SHP77 treated with DMSO at 0.1 percent for 48 hours (cell line): ENCODE data around the gene ATP6V1G2.
"Not testable (repeated sequence)": the region's sequence is repeated elsewhere in the genome, so short reads cannot be mapped to it uniquely, and the experiment has no call there.

Experiments
- DNase-seq: peaks from one replicate; lab custom pipeline; 2025; lab: John Stamatoyannopoulos, UW

The ATP6V1G2 gene

DNA sequence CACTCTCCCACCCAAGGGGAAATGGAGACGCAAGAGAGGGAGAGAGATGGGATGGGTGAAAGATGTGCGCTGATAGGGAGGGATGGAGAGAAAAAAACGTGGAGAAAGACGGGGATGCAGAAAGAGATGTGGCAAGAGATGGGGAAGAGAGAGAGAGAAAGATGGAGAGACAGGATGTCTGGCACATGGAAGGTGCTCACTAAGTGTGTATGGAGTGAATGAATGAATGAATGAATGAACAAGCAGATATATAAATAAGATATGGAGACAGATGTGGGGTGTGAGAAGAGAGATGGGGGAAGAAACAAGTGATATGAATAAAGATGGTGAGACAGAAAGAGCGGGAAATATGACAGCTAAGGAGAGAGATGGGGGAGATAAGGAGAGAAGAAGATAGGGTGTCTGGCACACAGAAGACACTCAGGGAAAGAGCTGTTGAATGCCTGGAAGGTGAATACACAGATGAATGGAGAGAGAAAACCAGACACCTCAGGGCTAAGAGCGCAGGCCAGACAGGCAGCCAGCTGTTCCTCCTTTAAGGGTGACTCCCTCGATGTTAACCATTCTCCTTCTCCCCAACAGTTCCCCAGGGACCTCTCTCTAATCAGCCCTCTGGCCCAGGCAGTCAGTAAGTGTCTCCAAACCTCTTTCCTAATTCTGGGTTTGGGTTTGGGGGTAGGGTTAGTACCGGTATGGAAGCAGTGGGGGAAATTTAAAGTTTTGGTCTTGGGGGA is 29.7 kb upstream of the ATP6V1G2 start:
- DNase-seq: no peak

DNA sequence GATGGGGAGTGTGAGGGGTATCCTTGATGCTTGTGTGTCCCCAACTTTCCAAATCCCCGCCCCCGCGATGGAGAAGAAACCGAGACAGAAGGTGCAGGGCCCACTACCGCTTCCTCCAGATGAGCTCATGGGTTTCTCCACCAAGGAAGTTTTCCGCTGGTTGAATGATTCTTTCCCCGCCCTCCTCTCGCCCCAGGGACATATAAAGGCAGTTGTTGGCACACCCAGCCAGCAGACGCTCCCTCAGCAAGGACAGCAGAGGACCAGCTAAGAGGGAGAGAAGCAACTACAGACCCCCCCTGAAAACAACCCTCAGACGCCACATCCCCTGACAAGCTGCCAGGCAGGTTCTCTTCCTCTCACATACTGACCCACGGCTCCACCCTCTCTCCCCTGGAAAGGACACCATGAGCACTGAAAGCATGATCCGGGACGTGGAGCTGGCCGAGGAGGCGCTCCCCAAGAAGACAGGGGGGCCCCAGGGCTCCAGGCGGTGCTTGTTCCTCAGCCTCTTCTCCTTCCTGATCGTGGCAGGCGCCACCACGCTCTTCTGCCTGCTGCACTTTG is 29.0 kb upstream of the ATP6V1G2 start, which contains the start of gene TNF:
TSS of gene TNF (plus strand) at position 231 of the 567 bp plus-strand sequence. CDS start at position 408, 177 bp downstream.
- no peak for DNase-seq

DNA sequence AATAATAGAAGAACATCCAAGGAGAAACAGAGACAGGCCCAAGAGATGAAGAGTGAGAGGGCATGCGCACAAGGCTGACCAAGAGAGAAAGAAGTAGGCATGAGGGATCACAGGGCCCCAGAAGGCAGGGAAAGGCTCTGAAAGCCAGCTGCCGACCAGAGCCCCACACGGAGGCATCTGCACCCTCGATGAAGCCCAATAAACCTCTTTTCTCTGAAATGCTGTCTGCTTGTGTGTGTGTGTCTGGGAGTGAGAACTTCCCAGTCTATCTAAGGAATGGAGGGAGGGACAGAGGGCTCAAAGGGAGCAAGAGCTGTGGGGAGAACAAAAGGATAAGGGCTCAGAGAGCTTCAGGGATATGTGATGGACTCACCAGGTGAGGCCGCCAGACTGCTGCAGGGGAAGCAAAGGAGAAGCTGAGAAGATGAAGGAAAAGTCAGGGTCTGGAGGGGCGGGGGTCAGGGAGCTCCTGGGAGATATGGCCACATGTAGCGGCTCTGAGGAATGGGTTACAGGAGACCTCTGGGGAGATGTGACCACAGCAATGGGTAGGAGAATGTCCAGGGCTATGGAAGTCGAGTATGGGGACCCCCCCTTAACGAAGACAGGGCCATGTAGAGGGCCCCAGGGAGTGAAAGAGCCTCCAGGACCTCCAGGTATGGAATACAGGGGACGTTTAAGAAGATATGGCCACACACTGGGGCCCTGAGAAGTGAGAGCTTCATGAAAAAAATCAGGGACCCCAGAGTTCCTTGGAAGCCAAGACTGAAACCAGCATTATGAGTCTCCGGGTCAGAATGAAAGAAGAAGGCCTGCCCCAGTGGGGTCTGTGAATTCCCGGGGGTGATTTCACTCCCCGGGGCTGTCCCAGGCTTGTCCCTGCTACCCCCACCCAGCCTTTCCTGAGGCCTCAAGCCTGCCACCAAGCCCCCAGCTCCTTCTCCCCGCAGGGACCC is 28.0 kb upstream of the ATP6V1G2 start:
- no peak for DNase-seq

DNA sequence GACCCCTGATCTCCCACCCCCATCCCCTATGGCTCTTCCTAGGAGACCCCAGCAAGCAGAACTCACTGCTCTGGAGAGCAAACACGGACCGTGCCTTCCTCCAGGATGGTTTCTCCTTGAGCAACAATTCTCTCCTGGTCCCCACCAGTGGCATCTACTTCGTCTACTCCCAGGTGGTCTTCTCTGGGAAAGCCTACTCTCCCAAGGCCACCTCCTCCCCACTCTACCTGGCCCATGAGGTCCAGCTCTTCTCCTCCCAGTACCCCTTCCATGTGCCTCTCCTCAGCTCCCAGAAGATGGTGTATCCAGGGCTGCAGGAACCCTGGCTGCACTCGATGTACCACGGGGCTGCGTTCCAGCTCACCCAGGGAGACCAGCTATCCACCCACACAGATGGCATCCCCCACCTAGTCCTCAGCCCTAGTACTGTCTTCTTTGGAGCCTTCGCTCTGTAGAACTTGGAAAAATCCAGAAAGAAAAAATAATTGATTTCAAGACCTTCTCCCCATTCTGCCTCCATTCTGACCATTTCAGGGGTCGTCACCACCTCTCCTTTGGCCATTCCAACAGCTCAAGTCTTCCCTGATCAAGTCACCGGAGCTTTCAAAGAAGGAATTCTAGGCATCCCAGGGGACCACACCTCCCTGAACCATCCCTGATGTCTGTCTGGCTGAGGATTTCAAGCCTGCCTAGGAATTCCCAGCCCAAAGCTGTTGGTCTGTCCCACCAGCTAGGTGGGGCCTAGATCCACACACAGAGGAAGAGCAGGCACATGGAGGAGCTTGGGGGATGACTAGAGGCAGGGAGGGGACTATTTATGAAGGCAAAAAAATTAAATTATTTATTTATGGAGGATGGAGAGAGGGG is 27.1 kb upstream of the ATP6V1G2 start:
- DNase-seq: no peak

DNA sequence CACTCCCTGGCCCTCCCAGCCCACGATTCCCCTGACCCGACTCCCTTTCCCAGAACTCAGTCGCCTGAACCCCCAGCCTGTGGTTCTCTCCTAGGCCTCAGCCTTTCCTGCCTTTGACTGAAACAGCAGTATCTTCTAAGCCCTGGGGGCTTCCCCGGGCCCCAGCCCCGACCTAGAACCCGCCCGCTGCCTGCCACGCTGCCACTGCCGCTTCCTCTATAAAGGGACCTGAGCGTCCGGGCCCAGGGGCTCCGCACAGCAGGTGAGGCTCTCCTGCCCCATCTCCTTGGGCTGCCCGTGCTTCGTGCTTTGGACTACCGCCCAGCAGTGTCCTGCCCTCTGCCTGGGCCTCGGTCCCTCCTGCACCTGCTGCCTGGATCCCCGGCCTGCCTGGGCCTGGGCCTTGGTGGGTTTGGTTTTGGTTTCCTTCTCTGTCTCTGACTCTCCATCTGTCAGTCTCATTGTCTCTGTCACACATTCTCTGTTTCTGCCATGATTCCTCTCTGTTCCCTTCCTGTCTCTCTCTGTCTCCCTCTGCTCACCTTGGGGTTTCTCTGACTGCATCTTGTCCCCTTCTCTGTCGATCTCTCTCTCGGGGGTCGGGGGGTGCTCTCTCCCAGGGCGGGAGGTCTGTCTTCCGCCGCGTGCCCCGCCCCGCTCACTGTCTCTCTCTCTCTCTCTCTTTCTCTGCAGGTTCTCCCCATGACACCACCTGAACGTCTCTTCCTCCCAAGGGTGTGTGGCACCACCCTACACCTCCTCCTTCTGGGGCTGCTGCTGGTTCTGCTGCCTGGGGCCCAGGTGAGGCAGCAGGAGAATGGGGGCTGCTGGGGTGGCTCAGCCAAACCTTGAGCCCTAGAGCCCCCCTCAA is 25.9 kb upstream of the ATP6V1G2 start, which contains the start of gene LTA:
TSS of gene LTA (plus strand) at position 249 of the 871 bp plus-strand sequence. CDS start at position 703, 454 bp downstream.
- no peak for DNase-seq

DNA sequence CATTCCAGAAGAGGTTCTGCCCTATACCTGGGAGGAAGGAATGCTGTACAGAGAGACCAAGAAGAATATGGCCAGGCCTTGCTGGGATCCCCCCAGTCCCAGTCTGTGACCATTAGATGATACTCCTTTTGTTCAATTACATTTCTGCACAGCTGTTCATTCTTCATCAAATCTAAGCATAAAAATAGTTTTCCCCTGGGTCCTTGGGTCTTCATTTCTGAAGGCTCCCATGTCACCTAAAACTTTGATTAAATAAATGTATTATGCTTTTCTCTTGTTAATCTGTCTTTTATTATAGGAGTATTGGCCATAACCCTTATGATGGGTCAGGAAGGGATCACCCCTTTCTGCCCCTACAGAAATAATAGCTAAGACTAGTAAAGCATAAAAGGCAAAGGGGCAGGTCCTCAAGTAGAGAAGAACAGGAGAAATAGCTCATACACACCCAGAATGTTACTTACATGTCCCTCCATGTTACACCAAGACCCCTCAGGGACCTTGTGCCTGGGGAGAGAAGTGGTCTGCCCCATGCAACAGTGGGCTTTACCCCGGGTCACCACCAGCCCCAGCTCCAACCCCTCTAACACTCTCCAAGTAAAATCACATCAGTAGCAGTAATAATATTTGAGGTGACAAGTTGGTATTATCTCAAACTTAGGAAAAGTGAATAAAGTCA is 23.6 kb upstream of the ATP6V1G2 start:
- DNase-seq: no peak

DNA sequence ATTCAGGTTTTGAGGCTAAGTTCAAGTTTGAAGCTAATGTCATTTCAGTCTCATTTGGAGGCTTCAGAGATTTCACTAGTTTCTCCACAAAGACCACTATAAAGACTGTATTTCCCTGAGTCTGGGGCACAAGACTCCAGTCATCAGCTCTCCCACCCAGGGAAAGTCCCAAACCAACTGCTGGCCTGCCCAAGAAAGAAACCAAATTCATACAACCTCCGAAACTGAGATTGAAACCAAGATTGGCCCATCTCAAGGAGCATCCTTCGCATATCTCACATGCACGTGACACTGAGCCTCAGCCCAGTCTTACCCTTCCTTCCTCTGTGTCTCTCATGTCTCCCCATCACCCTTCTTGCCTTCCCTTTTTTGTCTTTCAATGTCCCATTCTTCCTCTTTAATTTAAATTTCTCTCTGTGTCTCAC is 22.1 kb upstream of the ATP6V1G2 start:
- no peak for DNase-seq

DNA sequence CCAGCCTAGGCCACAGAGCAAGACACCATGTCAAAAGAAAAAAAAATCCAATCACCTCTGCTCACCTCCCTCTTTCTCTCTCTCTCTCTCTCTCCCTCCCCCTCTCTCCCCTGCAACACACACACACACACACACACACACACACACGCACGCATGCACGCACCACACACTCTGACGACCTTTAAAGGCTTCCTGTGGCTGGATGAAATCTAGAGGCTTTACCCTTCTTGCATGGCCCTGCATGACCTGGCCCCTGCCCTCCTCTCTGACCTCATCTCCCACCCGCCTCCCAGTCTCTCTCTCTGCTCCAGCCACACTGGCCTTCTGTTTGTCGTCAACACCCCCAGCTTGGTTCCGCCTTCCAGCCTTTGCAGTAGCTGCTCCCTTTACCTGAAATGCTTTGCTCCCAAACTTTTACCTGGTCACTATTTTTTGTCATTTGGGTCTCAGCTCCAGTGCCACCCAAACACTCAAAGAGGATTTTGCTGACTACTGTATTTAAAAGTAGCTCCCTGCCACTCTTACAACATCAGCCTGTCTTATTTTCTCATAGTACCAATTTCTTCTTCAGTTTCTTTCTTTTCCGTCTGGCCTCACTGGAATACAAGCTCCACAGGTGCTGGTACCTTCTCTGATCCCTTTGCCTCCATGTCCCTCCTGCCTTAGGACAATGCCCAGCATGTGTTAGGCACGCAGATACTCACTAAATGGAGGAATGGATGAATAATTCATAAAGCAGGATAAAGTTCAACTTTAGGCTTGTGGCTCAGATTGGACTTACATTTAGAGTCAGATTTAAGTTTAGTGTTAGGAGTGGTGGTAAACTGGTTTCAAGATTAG is 21.3 kb upstream of the ATP6V1G2 start:
- no peak for DNase-seq

DNA sequence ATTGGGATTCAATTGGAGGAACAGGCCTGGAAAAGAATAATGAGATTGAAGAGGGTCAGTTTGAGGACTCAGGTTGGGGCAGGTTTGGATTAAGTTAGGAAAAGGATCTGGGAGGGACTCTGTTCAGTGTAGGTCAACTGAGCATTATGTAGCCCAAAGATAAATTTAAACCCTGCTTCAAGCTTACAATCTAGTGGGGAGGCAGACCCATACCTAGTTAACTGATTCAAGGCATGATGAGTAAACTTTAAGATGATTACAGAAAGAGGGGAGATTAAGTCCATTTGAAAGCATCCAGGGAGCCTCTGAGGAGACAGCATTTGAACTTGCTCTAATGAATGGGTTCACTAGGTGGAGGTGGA is 14.3 kb upstream of the ATP6V1G2 start:
- no peak for DNase-seq

DNA sequence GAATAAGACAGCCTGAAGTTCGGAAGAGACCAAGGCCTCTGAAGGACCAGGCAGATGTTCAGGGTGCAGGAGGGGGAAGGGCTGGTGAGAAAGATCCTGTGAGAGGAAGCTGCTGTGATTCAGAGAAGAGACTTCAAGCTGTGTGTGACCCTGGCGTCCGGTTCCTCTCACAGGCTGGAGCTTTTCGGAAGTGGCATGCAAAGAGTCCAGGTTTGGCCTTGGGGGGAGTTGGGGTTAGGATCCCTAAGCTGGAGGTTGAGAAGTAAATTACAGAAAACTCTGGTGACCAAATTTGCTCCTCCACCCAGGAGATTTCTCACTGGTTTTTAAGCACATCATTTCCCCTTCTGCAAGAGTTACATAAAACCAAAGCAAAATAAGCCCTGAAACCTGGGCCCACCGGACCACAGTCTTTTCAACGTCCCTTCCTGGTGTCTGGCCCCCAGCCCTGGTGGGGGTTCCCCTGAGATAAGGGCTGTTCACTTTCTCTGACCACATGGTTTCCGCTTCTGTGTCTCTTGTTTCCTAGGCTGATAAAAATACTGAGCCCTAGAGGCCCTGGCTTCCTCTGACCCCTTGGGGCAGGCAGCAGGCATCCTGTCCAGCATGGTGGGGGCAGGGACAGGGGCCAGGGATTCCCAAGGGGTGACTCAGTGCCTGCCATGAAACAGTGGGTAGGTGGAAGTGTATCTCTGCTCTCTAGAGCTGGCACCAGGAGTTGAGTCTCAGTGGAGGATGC is 13.7 kb upstream of the ATP6V1G2 start:
- DNase-seq: no peak

DNA sequence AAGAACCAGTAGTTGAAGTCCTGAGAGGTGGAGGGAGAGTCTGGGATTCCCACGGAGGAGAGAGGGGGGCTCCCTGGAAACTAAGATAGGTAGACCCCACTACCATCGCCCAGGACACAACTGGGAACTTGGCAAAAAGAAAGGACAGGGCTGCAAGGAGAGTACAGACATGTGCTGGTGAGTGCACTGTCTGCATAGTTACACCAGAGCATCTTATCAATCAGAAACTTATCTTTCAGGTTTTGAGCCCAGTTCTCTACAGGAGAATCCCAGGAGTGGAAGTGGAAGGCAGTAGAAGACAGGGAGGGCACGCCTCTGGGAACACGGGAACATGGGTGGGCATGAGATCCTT is 13.2 kb upstream of the ATP6V1G2 start:
- no peak for DNase-seq

DNA sequence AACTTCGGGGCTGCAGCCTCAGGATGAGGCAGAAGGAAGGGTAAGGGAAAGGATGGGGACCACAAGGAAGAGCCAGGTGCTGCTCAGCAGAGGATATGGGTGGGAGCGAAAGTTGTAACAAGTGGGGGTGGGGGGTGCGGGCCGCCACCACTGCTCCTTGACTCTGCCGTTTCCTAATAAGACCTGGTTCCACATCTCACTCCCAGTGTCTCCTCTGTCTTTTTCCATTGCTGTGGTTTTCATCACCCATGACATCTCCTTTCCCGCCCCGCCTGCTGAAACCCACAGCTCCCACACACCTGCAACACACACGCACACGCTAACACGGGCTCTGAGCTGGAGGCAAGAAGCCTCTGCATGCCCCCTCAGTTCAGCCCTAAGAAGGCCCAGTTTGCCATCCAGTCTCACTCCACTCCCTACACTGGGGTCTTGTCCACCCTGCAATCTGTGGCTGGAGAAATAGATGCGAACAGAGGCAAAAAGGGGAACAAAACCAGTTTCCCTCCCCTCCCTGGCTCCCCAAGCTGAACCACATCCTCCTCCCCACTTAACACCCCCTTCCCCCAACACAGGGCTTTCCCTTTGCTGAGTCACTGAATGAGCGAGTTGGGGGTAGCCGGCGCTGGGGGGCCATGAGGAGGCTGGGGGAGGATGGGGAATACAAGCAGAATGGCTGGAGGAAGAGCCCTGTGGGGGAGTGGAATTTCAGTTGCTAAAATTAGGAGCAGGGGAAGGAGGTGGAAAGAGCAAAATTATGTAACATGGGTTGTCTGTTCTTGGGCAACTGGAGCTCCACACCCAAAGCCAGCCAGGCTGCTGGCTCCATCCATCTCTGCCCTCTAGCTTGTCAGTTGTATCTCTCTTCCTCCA is 12.5 kb upstream of the ATP6V1G2 start:
- no peak for DNase-seq

DNA sequence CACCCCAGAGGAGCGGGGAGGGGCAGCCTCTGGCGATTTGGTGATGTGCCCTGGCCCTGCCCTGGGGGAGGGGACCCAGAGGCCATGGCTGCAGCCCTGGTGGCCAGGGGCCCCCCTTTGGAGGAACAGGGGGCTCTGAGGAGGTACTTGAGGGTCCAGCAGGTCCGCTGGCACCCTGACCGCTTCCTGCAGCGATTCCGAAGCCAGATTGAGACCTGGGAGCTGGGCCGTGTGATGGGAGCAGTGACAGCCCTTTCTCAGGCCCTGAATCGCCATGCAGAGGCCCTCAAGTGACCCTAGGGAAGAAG is 11.9 kb upstream of the ATP6V1G2 start:
- no peak for DNase-seq

DNA sequence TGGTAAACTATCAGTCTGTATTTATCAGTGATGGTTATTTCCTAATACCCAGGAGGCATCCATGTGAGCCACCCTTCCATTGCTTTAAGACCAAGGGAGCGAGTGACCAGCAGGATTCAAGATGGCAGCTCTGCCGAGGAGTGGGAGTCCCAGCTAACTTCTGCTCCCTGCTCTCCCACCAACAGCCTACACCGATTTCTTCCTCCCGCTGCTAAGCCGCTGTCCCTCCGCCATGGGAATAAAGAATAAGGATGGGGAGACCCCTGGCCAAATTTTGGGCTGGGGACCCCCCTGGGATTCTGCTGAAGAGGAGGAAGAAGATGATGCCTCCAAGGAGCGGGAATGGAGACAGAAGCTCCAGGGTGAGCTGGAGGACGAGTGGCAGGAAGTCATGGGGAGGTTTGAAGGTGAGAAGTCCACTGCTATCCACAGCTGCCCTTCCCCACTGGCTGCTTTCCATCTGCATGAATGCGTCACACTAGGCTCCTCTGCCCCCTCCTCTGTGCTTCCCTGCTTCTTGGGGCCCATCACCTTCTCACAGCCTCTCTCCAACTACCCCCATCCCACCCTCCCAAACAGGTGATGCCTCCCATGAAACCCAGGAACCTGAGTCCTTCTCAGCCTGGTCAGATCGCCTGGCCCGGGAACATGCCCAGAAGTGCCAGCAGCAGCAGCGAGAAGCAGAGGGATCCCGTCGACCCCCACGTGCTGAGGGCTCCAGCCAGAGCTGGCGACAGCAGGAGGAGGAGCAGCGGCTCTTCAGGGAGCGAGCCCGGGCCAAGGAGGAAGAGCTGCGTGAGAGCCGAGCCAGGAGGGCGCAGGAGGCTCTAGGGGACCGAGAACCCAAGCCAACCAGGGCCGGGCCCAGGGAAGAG is 11.3 kb upstream of the ATP6V1G2 start:
- no peak for DNase-seq

DNA sequence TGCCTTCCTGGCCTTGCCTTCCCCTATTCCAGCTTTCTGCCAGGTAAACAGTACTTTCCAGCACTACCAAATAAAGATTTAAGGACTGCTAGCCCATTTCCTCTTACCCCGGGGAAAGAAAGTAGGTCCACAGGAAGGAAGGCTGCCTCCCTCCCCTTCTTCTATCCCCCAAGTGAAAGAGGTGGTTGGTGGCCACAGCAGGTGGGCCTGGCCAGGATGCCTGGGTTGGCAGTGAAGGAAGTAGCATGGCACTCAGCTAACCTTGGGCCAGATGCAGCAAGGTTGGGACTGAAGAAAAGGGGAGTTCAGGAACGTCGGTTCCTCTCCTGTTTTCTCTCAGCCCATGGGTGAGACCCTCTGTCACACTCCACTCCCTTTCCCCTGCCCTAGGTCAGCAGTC is 9.9 kb upstream of the ATP6V1G2 start:
- no peak for DNase-seq

DNA sequence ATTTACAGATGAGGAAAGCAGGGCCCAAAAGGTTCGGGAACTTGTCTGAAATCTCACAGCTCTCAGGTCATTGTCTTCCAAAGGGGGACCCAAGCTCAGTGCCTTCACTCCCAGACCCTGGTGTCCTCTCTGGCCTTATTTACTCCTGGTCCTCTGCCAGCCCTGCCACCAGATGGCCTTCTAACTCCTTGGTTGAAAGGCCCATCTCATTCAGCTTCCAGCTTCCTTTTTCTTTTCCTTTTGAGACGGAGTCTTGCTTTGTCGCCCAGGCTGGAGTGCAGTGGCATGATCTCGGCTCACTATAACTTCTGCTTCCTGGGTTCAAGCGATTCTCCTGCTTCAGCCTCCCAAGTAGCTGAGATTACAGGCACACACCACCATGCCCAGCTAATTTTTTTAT is 5.0 kb upstream of the ATP6V1G2 start:
- DNase-seq: not testable (repeated sequence)

DNA sequence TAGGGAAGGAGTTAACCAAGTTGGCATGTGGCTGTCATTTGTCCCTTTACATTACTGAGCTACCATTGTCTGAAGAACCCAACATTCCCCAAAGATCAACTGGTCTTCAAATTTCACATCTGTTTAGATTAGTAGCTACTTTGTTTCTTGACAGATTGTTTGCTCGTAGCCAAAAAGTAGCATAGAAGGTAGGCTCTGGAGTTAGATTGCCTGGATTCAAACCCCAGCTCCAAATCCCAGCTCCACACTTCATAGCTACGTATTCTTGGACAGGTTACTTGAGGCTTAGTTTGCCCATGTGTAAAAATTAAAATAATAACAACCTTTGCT is 2.1 kb upstream of the ATP6V1G2 start:
- no peak for DNase-seq
